B cell (primary cell): ENCODE data around the gene TP53.

Source experiments
- CTCF ChIP-seq: fragments of 200-600 bp; IDR thresholded peaks from one replicate; pipeline ENCODE4 v1.8.0; 2022; ENCODE audit warnings: antibody characterized with exemption, mild to moderate bottlenecking
- EZH2 ChIP-seq: IDR thresholded peaks from 2 replicates; pipeline ENCODE4 v1.6.1; 2012; ENCODE audit warnings: borderline replicate concordance, low read depth, mild to moderate bottlenecking, moderate library complexity, low read length; ENCODE audit not compliant: insufficient read depth, poor library complexity, severe bottlenecking

GRCh38 chr17:7676533-7676932, 10.8 kb downstream of the TP53 start:
- TF ChIP-seq CTCF (no peak), EZH2 (no peak)
